HEK293T (cell line): ENCODE measurements around the gene ANKRD29.

ENCODE experiments used
- ARNT ChIP-seq: fragments of 450-650 bp; IDR thresholded peaks from 2 replicates; pipeline ENCODE4 v1.6.1; 2017; ENCODE audit warnings: mild to moderate bottlenecking
- BHLHE40 ChIP-seq: fragments of 450-650 bp; IDR thresholded peaks from 2 replicates; pipeline ENCODE4 v1.6.1; 2016; ENCODE audit warnings: mild to moderate bottlenecking, moderate library complexity, borderline replicate concordance
- CTBP1 ChIP-seq: fragments of 450-650 bp; IDR thresholded peaks from 2 replicates; pipeline ENCODE4 v1.6.1; 2016; ENCODE audit warnings: borderline replicate concordance
- ELF4 ChIP-seq: fragments of 450-650 bp; IDR thresholded peaks from 2 replicates; pipeline ENCODE4 v1.6.1; 2017; ENCODE audit warnings: antibody characterized with exemption
- FOXK2 ChIP-seq: fragments of 450-650 bp; IDR thresholded peaks from 2 replicates; pipeline ENCODE4 v1.6.1; 2016; ENCODE audit warnings: mild to moderate bottlenecking
- FOXM1 ChIP-seq: fragments of 450-650 bp; IDR thresholded peaks from 2 replicates; pipeline ENCODE4 v1.6.1; 2017; ENCODE audit warnings: mild to moderate bottlenecking, borderline replicate concordance
- L3MBTL2 ChIP-seq: fragments of 450-650 bp; conservative IDR thresholded peaks from 2 replicates; pipeline ENCODE4 v1.6.1; 2016; ENCODE audit warnings: mild to moderate bottlenecking
- LEF1 ChIP-seq: fragments of 450-650 bp; IDR thresholded peaks from 2 replicates; pipeline ENCODE4 v1.6.1; 2017; ENCODE audit warnings: mild to moderate bottlenecking, borderline replicate concordance
- NFRKB ChIP-seq: fragments of 450-650 bp; IDR thresholded peaks from 2 replicates; pipeline ENCODE4 v1.6.1; 2016; ENCODE audit warnings: mild to moderate bottlenecking, moderate library complexity
- PKNOX1 ChIP-seq: fragments of 450-650 bp; IDR thresholded peaks from 2 replicates; pipeline ENCODE4 v1.6.1; 2016
- SP1 ChIP-seq: fragments of 450-650 bp; IDR thresholded peaks from 2 replicates; pipeline ENCODE4 v1.6.1; 2017
- ZNF384 ChIP-seq: fragments of 450-650 bp; IDR thresholded peaks from 2 replicates; pipeline ENCODE4 v1.6.1; 2016

- TF ChIP-seq ELF4, result no peak
- no peak for TF ChIP-seq LEF1
- no peak for TF ChIP-seq NFRKB
- no peak for TF ChIP-seq FOXM1
- TF ChIP-seq CTBP1, result no peak
- TF ChIP-seq ARNT, result no peak
- TF ChIP-seq BHLHE40, result no peak
- no peak for TF ChIP-seq FOXK2
- TF ChIP-seq L3MBTL2, result no peak
- TF ChIP-seq SP1, result no peak
- no peak for TF ChIP-seq PKNOX1
- no peak for TF ChIP-seq ZNF384
These were observed 40.6 kb upstream of the ANKRD29 start for GRCh38 chr18:23703057-23703986.
